T-helper 1 cell treated with Interleukin-12 subunit alpha and Interleukin-12 subunit beta and Interleukin-4 antibody, amounts not matched to agents 30 μg/mL and 1 μg/mL, for 36 hours (primary cell): ENCODE data around the gene PDPK1.
"Not testable (repeated sequence)": the region's sequence is repeated elsewhere in the genome, so short reads cannot be mapped to it uniquely, and the experiment has no call there.

ENCODE experiments used
- H3K27ac Mint-ChIP-seq: one replicate; pipeline ENCODE4 v1.8.0; 2021; ENCODE audit warnings: mild to moderate bottlenecking, mixed read lengths
- H3K27me3 Mint-ChIP-seq: one replicate; pipeline ENCODE4 v1.8.0; 2021; ENCODE audit warnings: low read depth, mixed read lengths
- H3K36me3 Mint-ChIP-seq: one replicate; pipeline ENCODE4 v1.8.0; 2021; ENCODE audit warnings: low read depth, mixed read lengths
- H3K4me1 Mint-ChIP-seq: one replicate; pipeline ENCODE4 v1.8.0; 2021; ENCODE audit warnings: low read depth, mixed read lengths
- H3K4me3 Mint-ChIP-seq: one replicate; pipeline ENCODE4 v1.8.0; 2021; ENCODE audit warnings: mild to moderate bottlenecking, moderate library complexity, mixed read lengths
- H3K9me3 Mint-ChIP-seq: one replicate; pipeline ENCODE4 v1.8.0; 2021; ENCODE audit warnings: mixed read lengths

Gene PDPK1

DNA sequence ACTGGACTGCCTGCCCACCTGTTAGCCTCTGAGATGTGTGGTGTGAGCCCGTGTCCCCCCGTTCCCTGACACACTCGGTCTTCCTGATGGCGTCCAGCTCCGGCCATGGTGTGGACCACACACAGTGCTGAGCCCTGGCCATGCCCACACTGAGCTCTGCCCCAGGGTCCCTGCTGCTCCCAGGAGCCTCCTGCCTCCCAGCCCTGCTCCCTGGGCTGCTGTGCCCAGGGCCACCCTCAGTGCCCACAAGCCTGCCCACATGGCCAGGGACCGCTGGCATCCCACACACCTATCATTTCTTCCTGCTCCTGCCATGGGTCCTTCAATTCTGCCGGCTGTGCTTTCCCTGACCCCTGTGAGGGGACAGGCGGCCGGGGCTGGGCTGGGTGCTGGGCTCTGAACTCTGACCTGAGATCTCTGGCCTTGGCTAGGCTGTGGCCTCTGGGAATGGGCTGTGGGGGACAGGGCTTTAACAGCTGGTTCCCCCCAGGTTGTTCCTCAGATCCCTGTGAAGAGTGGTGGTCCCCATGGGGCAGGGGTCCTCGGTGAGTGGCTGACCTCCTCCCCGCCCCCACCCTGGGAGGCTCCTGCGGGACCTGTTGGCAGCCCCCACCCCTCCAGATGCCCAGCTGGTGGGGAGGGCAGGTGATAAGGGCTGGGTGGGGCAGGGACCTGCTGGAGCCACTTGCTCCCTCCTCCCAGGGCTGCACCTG is 10.6 kb upstream of the PDPK1 start:
- H3K4me1 Mint-ChIP-seq, result peaks cover 11% of the 10 kb centered on the region
- peaks cover 21% of the 10 kb centered on the region for H3K36me3 Mint-ChIP-seq
- no peaks in the 10 kb centered on the region for H3K9me3 Mint-ChIP-seq
- no peak overlapping the region for H3K4me3 Mint-ChIP-seq
- no peak overlapping the region for H3K27ac Mint-ChIP-seq
- no peaks in the 10 kb centered on the region for H3K27me3 Mint-ChIP-seq

DNA sequence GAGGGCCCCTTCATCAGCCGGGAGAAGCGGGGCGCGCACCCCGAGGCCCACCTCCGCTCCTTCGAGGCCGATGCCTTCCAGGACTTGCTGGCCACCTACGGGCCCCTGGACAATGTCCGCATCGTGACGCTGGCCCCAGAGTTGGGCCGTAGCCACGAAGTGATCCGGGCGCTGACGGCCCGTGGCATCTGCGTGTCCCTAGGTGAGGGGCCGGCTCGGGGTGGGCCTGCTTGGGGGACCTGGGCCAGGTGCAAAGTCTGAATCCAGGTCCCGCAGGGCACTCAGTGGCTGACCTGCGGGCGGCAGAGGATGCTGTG is 10.1 kb upstream of the PDPK1 start:
- no peak overlapping the region for H3K4me3 Mint-ChIP-seq
- H3K36me3 Mint-ChIP-seq, result peaks cover 21% of the 10 kb centered on the region
- H3K27ac Mint-ChIP-seq, result no peak overlapping the region
- H3K4me1 Mint-ChIP-seq, result peaks cover 15% of the 10 kb centered on the region
- H3K9me3 Mint-ChIP-seq, result no peaks in the 10 kb centered on the region
- H3K27me3 Mint-ChIP-seq, result no peaks in the 10 kb centered on the region

- no peaks in the 10 kb centered on the region for H3K27me3 Mint-ChIP-seq
- H3K36me3 Mint-ChIP-seq, result peaks cover 20% of the 10 kb centered on the region
- H3K4me3 Mint-ChIP-seq, result no peak overlapping the region
- H3K4me1 Mint-ChIP-seq, result peaks cover 17% of the 10 kb centered on the region
- no peaks in the 10 kb centered on the region for H3K9me3 Mint-ChIP-seq
- no peak overlapping the region for H3K27ac Mint-ChIP-seq
Measured at GRCh38 chr16:2528161-2529060, 9.4 kb upstream of the PDPK1 start.

DNA sequence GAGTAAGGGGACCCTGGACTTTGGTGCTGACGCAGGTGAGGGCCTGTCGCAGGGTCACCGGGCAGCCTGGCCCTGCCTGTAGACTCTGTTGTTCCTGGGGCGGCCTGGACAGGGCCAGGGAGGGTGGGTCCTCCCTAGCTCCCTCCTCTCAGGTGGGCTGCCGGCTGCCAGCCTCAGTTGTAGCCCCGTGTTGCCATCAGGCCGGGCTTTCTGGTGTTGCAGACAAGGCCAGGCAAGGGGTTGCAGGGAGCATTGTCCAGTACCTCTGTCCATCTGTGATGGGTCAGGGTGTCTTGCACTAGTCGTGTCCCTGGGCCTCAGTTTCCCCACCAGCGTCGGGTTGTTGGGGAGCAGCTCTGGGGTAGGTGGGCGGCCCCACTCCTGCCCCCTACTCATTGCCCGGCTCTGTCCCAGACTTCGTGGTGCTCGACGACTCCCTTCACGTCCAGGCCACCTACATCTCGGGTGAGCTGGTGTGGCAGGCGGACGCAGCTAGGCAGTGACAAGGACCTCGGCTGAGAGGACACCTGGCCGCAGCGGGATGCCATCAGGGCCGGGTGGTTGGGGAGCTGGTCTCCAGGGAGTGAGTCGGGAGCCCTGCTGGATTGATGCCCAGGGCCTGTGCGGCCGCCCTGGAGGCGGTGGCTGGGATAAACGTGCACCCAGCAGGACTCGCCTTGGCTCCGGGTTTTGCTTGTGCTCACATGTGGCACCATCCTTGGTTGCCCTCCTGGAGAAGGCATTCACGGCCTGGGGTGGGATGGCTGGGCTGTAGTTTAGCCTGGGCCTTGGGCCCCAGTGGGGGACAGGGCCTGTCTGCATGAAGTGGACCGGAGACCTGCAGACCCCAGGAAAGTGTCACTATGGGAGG is 8.5 kb upstream of the PDPK1 start:
- no peak overlapping the region for H3K27ac Mint-ChIP-seq
- H3K27me3 Mint-ChIP-seq, result no peaks in the 10 kb centered on the region
- H3K4me3 Mint-ChIP-seq, result no peak overlapping the region
- no peaks in the 10 kb centered on the region for H3K9me3 Mint-ChIP-seq
- peaks cover 14% of the 10 kb centered on the region for H3K36me3 Mint-ChIP-seq
- peaks cover 17% of the 10 kb centered on the region for H3K4me1 Mint-ChIP-seq

- Mint-ChIP-seq H3K9me3 (no peaks in the 10 kb centered on the region), H3K27me3 (no peaks in the 10 kb centered on the region), H3K4me3 (peak overlapping the region; percentile 51), H3K36me3 (peaks cover 7% of the 10 kb centered on the region), H3K27ac (peak overlapping the region; percentile 49), H3K4me1 (peaks cover 16% of the 10 kb centered on the region)
Measured at GRCh38 chr16:2529961-2530628, 7.7 kb upstream of the PDPK1 start.

GRCh38 chr16:2530629-2531318 is 7.0 kb upstream of the PDPK1 start:
- peaks cover 16% of the 10 kb centered on the region for H3K4me1 Mint-ChIP-seq
- peak overlapping the region; percentile 100 for H3K27ac Mint-ChIP-seq
- no peaks in the 10 kb centered on the region for H3K9me3 Mint-ChIP-seq
- peak overlapping the region; percentile 98 for H3K4me3 Mint-ChIP-seq
- peaks cover 7% of the 10 kb centered on the region for H3K36me3 Mint-ChIP-seq
- H3K27me3 Mint-ChIP-seq, result no peaks in the 10 kb centered on the region

DNA sequence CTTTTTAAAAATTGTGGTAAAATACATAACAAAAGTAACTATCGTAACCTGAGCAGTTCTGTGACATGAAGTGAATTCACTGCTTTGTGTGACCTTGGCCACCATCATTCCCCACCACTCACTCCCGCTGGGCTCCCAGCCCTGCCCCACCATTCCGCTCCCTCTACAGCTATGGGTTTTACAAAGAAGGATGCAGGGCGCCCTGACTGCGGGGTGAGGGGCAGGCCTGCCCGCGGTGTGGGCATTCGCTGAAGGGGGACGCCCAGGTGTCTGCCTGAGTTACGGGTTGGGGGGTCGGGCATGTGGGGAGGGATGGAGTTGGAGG is 6.5 kb upstream of the PDPK1 start, which contains the start of gene CEMP1:
Gene CEMP1, minus strand, starts transcription at position 38 of the 325 bp plus-strand sequence. CDS start 335 bp downstream, outside the sequence.
- Mint-ChIP-seq H3K36me3 (peaks cover 6% of the 10 kb centered on the region), H3K27me3 (no peaks in the 10 kb centered on the region), H3K9me3 (no peaks in the 10 kb centered on the region), H3K27ac (peak within 1 kb of the TSS; percentile 100), H3K4me1 (peaks cover 16% of the 10 kb centered on the region), H3K4me3 (peak within 1 kb of the TSS; percentile 98)

DNA sequence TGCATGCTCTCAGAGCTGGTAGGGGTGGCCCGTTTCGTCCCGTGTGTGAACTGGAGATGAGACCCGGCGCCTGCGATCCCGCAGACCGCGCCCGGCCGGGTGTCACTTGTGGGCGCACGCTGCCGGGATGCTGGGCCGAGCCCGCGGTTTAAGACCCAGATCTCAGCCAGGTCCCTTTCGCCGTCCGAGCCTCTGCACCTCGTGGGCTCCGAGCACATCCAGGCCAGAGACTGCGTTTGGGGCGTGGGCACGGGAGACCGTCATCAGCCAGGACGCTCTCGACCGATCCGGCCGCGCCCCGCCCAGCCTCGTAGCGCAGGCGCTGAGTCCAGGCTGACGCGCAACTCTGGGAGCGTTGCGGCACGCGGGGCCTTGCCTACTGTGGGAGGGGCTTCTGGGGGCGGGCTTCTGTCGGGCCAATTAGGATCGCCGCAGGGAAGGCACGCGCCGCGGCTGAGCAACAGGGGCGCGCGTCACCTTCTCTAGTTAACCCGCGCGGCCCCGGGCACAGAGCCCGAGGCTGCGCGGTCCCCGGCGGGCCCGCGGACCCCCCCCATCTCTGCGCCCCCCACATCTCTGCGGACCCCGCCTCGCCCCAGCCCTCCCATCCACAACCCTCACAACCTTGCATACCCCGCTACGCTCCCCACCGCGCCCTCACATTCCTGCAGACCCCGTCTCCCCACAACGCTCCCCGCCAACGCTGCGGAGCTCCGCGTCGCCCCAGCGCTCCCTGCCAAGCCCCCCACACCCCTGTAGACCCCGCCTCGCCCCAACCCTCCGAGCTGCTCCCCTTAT is 5.9 kb upstream of the PDPK1 start:
- Mint-ChIP-seq H3K9me3 (no peaks in the 10 kb centered on the region), H3K27ac (peak overlapping the region; percentile 100), H3K27me3 (no peaks in the 10 kb centered on the region), H3K4me3 (peak overlapping the region; percentile 98), H3K4me1 (peaks cover 16% of the 10 kb centered on the region), H3K36me3 (peaks cover 5% of the 10 kb centered on the region)

DNA sequence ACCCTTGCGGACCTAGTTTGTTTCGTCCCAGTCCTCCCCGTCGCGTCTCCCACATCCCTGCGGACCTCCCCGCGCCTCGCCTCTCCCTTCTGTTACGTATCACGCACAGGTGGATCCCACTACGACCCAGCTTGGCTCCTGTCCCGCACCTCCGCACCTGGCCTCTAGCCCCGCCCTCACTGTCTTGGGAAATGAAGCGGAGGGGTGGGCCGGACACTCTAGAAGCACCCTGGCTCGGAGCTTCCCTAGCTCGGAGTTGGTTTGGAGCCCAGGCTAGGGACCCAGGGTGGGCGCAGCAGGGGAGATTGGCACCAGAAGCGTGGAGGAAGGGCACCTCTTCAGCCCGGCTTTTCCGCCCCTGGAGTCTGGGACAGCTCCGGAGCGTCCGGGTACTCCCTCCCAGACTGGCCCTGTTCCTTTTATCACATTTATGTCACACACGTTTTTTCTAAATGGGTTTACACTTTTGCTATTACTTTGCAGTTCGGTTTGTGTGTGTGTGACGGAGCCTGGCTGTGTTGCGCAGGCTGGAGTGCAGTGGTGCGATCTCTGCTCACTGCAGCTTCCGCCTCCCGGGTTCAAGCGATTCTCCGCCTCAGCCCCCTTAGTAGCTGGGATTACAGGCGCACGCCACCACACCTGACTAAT is 5.2 kb upstream of the PDPK1 start:
- H3K27me3 Mint-ChIP-seq, result no peaks in the 10 kb centered on the region
- H3K36me3 Mint-ChIP-seq, result peaks cover 3% of the 10 kb centered on the region
- H3K9me3 Mint-ChIP-seq, result no peaks in the 10 kb centered on the region

GRCh38 chr16:2533142-2533755 is 4.6 kb upstream of the PDPK1 start:
- peaks cover 18% of the 10 kb centered on the region for H3K4me1 Mint-ChIP-seq
- not testable (repeated sequence) for H3K27me3 Mint-ChIP-seq, H3K9me3 Mint-ChIP-seq, H3K36me3 Mint-ChIP-seq
- peak overlapping the region; percentile 100 for H3K27ac Mint-ChIP-seq
- H3K4me3 Mint-ChIP-seq, result peak overlapping the region; percentile 98

More for the DNA sequence above, 5.2 kb upstream of the PDPK1 start:
- Mint-ChIP-seq H3K4me3 (peak overlapping the region; percentile 98), H3K4me1 (peaks cover 18% of the 10 kb centered on the region), H3K27ac (peak overlapping the region; percentile 100)

GRCh38 chr16:2533912-2534311 is 3.9 kb upstream of the PDPK1 start:
- H3K36me3 Mint-ChIP-seq, result peaks cover 5% of the 10 kb centered on the region
- H3K27me3 Mint-ChIP-seq, result no peaks in the 10 kb centered on the region
- no peaks in the 10 kb centered on the region for H3K9me3 Mint-ChIP-seq
- peak overlapping the region; percentile 73 for H3K27ac Mint-ChIP-seq
- H3K4me1 Mint-ChIP-seq, result peaks cover 20% of the 10 kb centered on the region
- H3K4me3 Mint-ChIP-seq, result peak overlapping the region; percentile 51

DNA sequence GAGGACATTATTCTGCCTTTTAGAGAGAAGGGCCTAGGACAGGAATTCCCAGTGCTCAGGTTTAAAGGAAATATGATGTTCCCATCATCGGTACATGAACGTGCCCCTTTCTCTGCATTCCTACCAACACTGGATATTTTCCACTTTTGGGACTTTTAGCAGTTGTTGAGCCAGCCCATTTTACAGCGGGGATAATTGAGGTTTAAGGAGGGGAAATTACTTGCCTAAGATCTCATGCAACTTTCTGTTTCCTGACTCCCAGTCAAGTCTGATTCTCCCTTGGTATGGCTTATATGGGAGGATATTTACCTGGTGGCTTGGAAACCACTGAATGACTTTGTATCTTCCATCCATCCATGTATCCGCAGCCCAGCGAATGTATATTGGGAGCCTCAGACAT is 3.5 kb upstream of the PDPK1 start:
- not testable (repeated sequence) for H3K27me3 Mint-ChIP-seq, H3K4me3 Mint-ChIP-seq, H3K36me3 Mint-ChIP-seq, H3K9me3 Mint-ChIP-seq
- H3K27ac Mint-ChIP-seq, result peak overlapping the region; percentile 73
- H3K4me1 Mint-ChIP-seq, result peaks cover 22% of the 10 kb centered on the region
